ENCODE results near the gene RASGRF2.

The RASGRF2 gene

DNA sequence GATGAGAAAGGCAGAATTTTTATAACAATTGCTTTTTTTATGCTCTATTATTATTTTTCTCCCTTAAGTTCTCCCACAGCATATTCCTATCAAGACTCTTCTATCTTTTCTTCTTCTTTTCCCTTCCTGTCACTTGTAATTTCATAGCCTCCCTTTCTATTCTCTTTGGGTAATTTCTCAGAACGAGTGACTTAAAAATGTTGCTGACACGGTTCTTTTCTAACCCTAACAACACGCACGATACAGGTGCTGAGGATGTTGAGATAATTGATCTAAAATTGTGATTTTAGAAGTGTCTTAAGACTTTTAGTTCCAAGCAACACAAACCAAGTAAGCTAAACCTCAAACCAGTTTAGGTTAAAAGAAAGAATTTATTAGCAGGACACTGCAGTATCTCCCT is 105.9 kb downstream of the RASGRF2 start:
- no peak overlapping the region for H3K27ac ChIP-seq
- no peak for DNase-seq (ENCODE audit: low read depth, low spot score)

DNA sequence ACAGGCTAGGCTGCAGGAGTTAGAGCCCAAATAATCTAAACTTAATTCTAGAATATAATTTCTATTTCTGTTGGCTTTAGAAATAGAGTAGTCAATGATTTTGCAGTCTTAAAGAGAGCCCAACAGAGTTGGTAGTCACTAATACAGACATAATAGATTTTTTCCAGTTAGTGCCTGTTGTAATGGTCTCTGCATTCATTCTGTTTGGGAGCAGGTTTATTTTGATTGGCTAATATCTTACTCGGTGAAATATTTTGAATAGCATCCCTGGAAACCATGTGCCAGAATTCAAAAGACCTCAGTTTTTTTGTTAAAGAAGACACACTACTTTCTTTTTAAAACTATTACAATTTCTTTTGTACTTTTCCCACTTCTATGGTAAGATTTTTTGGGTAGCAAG is 107.2 kb downstream of the RASGRF2 start:
- H3K27ac ChIP-seq, result no peak overlapping the region
- DNase-seq (ENCODE audit: low read depth, low spot score), result no peak

DNA sequence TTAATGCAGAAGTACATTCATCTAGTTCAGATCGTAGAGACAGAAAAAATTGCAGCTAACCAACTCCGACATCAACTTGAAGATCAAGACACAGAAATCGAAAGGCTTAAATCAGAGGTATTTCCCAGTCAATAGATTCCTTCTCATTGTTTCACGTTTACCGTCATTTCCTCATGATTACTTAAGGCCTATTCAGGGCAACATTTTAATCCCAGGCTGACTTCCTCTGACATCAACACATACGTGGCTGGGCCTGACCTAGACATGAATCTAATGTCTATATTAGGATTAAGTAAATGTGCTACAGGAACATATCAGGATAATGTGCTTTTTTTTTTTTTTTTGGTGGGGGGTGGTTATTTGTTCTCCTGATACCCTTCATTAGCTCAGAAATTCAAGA is 107.9 kb downstream of the RASGRF2 start:
- H3K27ac ChIP-seq, result no peak overlapping the region
- no peak for DNase-seq (ENCODE audit: low read depth, low spot score)

DNA sequence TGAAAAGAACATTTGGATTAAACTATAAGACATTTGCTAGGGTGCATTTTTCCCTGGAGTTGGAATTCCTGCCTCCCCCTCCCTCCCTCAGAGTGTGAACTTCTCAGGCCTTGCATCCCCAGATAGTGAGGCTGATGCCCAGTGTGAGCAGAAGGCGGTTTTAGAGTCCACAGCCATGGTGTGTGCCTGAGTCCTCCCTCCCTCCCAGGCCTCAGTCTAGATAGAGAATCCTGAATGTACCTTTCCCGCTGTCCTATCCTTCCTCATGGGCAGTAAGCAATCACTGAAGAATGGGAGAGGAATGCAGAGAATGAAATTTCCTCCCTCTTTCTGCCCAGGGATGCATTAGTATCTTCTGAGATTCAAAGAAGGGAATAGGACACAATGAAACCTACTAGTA is 108.5 kb downstream of the RASGRF2 start:
- H3K27ac ChIP-seq, result no peak overlapping the region
- no peak for DNase-seq (ENCODE audit: low read depth, low spot score)

GRCh38 chr5:81069990-81070389 is 109.8 kb downstream of the RASGRF2 start:
- no peak for DNase-seq (ENCODE audit: low read depth, low spot score)
- no peak overlapping the region for H3K27ac ChIP-seq

DNA sequence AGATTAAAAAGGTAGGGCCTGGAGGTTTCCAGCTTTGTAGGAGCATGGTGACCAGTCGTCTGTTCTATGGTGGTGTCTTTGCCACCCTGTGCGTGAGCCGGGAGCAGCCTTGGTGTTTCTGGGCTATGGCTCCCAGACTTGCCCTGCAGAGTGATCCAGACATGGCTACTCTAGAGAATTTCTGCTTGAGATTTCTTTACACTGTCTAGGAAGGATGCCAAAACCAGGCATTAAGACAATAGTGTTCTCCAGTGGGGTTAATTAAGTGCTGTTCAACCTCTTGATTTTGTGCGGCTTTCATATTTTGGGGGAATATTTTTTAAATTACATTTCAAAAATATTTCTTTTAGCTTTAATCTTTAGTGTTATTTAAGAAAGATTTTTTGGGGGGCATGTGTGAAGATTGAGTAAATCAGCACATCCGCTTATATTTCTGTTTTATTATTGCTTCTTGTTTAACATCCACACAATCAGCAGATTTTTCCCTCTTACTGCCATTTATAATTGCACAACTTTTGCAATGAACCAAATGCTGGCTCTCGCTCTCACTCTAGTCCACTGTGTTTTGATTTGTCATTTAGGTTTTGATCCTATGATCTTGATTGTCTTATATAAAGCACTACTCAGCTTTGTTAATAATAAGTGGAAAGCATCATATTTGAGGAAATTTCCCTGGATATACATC is 110.5 kb downstream of the RASGRF2 start:
- H3K27ac ChIP-seq, result no peak overlapping the region
- DNase-seq (ENCODE audit: low read depth, low spot score), result no peak

GRCh38 chr5:81075041-81075440 is 114.9 kb downstream of the RASGRF2 start:
- DNase-seq (ENCODE audit: low read depth, low spot score), result no peak
- H3K27ac ChIP-seq, result no peak overlapping the region

- DNase-seq (ENCODE audit: low read depth, low spot score), result no peak
- no peak overlapping the region for H3K27ac ChIP-seq
Observed at GRCh38 chr5:81077105-81077504, 116.9 kb downstream of the RASGRF2 start.

GRCh38 chr5:81078930-81079329 is 118.8 kb downstream of the RASGRF2 start:
- H3K27ac ChIP-seq, result no peak overlapping the region
- no peak for DNase-seq (ENCODE audit: low read depth, low spot score)

DNA sequence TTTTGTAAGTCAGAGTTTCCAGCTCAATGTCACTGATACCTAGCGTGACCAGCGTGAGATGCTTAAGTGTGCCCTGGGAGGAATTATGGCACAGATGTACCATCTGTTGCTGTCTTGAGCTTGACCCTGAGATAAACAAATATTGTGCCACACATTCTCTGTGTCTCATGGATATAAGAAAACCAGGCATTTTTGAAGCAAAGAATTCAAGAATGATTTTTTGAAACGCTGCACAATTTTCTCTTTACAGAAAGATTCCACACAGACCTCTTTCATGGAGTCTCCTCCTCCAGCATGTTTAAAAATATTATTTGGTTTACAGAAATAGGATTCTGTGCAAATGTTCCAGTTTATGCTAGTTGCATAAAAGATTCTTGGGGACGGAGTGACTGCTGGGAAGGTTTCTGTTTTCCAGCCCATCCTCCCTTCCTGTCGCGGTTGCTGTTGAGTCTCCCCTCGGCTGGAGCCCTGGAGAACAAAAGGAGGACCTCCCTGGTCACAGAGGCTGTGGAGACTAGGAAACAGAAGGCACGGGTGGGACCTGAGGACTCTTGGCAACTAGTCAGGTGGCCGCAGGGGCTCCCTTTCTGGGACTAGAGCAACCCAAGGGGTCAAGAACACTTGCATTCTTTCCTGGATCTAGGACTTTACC is 120.8 kb downstream of the RASGRF2 start:
- no peak for DNase-seq (ENCODE audit: low read depth, low spot score)
- no peak overlapping the region for H3K27ac ChIP-seq

GRCh38 chr5:81081461-81081835 is 121.3 kb downstream of the RASGRF2 start:
- no peak for DNase-seq (ENCODE audit: low read depth, low spot score)
- no peak overlapping the region for H3K27ac ChIP-seq

GRCh38 chr5:81086881-81087281 is 126.7 kb downstream of the RASGRF2 start:
- no peak for DNase-seq (ENCODE audit: low read depth, low spot score)

DNA sequence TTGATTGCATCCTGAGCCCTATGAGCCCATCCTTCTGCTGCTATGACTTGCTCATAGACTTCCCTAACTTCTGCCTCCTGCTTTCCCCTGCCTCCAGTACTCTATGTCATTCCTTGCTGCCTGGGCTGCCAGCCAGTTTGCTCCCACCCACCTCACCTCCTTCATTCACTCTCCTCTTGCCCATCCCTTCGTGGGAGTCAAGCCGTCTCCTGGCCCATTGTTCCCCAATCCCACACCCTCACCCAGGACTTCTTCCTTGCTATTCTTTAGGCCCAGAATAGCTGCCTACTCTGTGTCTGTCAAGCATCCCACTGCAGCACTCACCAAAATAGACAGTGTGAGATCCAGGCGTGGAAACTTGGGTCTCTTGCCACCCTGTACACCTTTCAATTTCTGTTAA is 131.0 kb downstream of the RASGRF2 start:
- DNase-seq (ENCODE audit: low read depth, low spot score), result no peak

More at GRCh38 chr5:81086881-81087281, 126.7 kb downstream of the RASGRF2 start:
- H3K27ac ChIP-seq, result no peak overlapping the region

DNA sequence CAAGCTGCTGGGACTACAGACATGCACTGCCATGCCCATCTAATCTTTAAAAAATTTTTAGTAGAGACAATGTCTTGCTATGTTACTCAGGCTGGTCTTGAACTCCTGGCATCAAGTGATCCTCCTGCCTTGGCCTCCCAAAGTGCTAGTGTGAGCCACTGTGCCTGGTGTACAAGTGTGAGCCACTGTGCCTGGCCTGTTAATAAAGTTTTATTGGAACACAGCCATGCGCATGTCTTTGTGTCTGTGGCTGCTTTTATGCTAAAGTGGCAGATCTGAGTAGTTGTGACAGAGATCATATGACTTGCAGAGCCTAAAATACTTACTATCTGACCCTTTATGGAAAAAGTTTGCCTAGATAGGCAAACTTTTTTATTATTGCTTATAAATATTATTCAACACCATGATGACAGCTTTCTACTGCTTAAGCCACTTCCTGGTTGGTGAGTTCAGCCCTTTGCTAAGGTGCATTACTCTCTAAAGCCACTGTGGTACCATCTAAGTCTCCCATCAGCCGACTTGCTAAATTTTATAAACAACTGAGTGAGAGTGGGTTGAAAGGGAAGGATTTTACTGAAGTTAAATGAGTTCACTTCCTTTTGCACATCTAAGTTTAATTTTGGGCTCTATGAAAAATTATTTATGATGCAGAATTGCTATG is 133.5 kb downstream of the RASGRF2 start:
- H3K27ac ChIP-seq, result no peak overlapping the region
- DNase-seq (ENCODE audit: low read depth, low spot score), result no peak

More for the DNA sequence above, 131.0 kb downstream of the RASGRF2 start:
- no peak overlapping the region for H3K27ac ChIP-seq

DNA sequence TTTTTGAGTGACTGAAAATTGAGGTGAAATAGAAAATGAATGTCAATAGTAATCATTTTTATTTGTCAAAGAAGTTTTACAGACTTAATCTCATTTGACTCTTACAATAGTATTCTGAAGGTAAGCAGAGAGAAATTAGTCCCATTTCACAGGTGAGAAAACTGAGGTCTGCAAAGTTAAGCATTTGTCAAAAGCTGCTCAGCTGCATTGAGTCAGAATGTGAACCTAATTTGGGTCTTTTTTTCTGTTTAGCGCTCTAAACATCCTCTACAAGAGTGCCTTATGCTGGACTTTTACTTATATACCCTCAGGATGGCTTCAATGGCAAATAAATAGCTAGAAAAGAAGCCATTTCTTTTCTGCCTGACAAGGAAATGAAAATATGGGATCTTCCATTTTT is 135.7 kb downstream of the RASGRF2 start:
- no peak for DNase-seq (ENCODE audit: low read depth, low spot score)
- H3K27ac ChIP-seq, result no peak overlapping the region

GRCh38 chr5:81097713-81098112 is 137.6 kb downstream of the RASGRF2 start:
- H3K27ac ChIP-seq, result no peak overlapping the region
- DNase-seq (ENCODE audit: low read depth, low spot score), result no peak

DNA sequence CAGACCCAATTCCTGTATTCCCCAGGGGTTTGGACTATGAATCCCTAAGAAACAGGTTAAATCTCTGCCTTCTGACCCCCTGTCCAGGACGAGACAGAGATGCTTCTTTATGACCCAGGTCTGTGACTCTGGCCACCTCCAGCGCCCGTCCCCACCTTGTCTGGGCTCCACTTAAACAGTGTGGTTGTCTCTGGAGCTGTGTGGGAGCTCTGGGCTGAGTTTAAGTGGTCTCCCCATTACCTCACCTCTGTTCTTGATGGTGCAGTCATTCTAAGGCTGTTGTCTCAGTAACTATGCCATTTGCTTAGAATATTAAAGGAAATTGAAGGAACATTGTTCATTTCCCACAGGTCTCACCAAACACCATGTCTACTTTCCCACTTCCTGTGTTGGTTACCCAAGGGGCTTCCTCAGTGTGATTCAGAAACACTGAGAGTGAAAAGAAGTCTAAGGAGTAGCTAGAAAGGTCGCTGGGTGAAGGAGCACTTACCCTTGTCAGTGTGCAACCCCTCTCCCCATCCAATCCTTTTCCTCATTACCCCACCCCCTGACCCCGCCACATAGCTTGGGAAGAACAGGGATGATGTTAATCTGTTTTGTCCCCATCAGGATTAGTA is 145.2 kb downstream of the RASGRF2 start:
- DNase-seq (ENCODE audit: low read depth, low spot score), result no peak
- no peak overlapping the region for H3K27ac ChIP-seq

- no peak for DNase-seq (ENCODE audit: low read depth, low spot score)
- H3K27ac ChIP-seq, result no peak overlapping the region
Observed at GRCh38 chr5:81115261-81115660, 155.1 kb downstream of the RASGRF2 start.

- no peak overlapping the region for H3K27ac ChIP-seq
- DNase-seq (ENCODE audit: low read depth, low spot score), result no peak
Observed at GRCh38 chr5:81117566-81117965, 157.4 kb downstream of the RASGRF2 start.

GRCh38 chr5:81121273-81121672 is 161.1 kb downstream of the RASGRF2 start:
- no peak overlapping the region for H3K27ac ChIP-seq

More at GRCh38 chr5:81121273-81121672, 161.1 kb downstream of the RASGRF2 start:
- DNase-seq (ENCODE audit: low read depth, low spot score), result no peak

All from epithelial cell of prostate (primary cell).